ENCODE measurements around the gene PALLD. TPM values are rescaled to one million over a fixed set of nuclear protein-coding genes. Genes with fewer than 3 reads are reported as not detected.
"Not testable (repeated sequence)": the region's sequence is repeated elsewhere in the genome, so short reads cannot be mapped to it uniquely, and the experiment has no call there.

The PALLD gene
- 13.0 TPM for polyA plus RNA-seq (2012; ENCODE audit: insufficient read depth, insufficient read length)

- H3K4me3 ChIP-seq (ENCODE audit: low read length) = no peak within 1 kb of the TSS
- no peak for DNase-seq (ENCODE audit: low read depth, low spot score)
These were observed at the start of gene PALLD for GRCh38 chr4:168496834-168497233. PALLD (plus strand) TSS chr4:168497052.

- not testable (repeated sequence) for H3K4me3 ChIP-seq (ENCODE audit: low read length); DNase-seq (ENCODE audit: low read depth, low spot score)
These were observed 47.8 kb upstream of the PALLD start for GRCh38 chr4:168449063-168449462.

- no peak overlapping the region for H3K4me3 ChIP-seq (ENCODE audit: low read length)
- DNase-seq (ENCODE audit: low read depth, low spot score) = no peak
These were observed 47.0 kb upstream of the PALLD start for GRCh38 chr4:168449719-168450452.

- no peak overlapping the region for H3K4me3 ChIP-seq (ENCODE audit: low read length)
- no peak for DNase-seq (ENCODE audit: low read depth, low spot score)
These were observed 45.5 kb upstream of the PALLD start for GRCh38 chr4:168451331-168451730.

- no peak overlapping the region for H3K4me3 ChIP-seq (ENCODE audit: low read length)
- no peak for DNase-seq (ENCODE audit: low read depth, low spot score)
These were observed 45.0 kb upstream of the PALLD start for GRCh38 chr4:168451744-168452390.

- no peak overlapping the region for H3K4me3 ChIP-seq (ENCODE audit: low read length)
- peak; percentile 75 for DNase-seq (ENCODE audit: low read depth, low spot score)
These were observed 43.7 kb upstream of the PALLD start for GRCh38 chr4:168453146-168453545.

- DNase-seq (ENCODE audit: low read depth, low spot score); H3K4me3 ChIP-seq (ENCODE audit: low read length): not testable (repeated sequence)
These were observed 38.6 kb upstream of the PALLD start for GRCh38 chr4:168458256-168458655.

- no peak overlapping the region for H3K4me3 ChIP-seq (ENCODE audit: low read length)
These were observed 35.0 kb upstream of the PALLD start for GRCh38 chr4:168461821-168462220.

GRCh38 chr4:168472920-168473319, 23.9 kb upstream of the PALLD start:
- no peak for DNase-seq (ENCODE audit: low read depth, low spot score)
- no peak overlapping the region for H3K4me3 ChIP-seq (ENCODE audit: low read length)

More at GRCh38 chr4:168461821-168462220, 35.0 kb upstream of the PALLD start:
- DNase-seq (ENCODE audit: low read depth, low spot score) = no peak

- no peak overlapping the region for H3K4me3 ChIP-seq (ENCODE audit: low read length)
- no peak for DNase-seq (ENCODE audit: low read depth, low spot score)
These were observed 22.1 kb upstream of the PALLD start for GRCh38 chr4:168474660-168475320.

GRCh38 chr4:168475745-168476144, 21.1 kb upstream of the PALLD start:
- no peak overlapping the region for H3K4me3 ChIP-seq (ENCODE audit: low read length)
- no peak for DNase-seq (ENCODE audit: low read depth, low spot score)

GRCh38 chr4:168478868-168479267, 18.0 kb upstream of the PALLD start:
- no peak for DNase-seq (ENCODE audit: low read depth, low spot score)
- H3K4me3 ChIP-seq (ENCODE audit: low read length) = no peak overlapping the region

GRCh38 chr4:168480931-168481611, 15.8 kb upstream of the PALLD start:
- DNase-seq (ENCODE audit: low read depth, low spot score) = peak; percentile 85

GRCh38 chr4:168483811-168484210, 13.0 kb upstream of the PALLD start:
- no peak for DNase-seq (ENCODE audit: low read depth, low spot score)
- H3K4me3 ChIP-seq (ENCODE audit: low read length) = no peak overlapping the region

More at GRCh38 chr4:168480931-168481611, 15.8 kb upstream of the PALLD start:
- peak overlapping the region; percentile 73 for H3K4me3 ChIP-seq (ENCODE audit: low read length)

GRCh38 chr4:168484626-168485025, 12.2 kb upstream of the PALLD start:
- H3K4me3 ChIP-seq (ENCODE audit: low read length) = no peak overlapping the region
- no peak for DNase-seq (ENCODE audit: low read depth, low spot score)

- DNase-seq (ENCODE audit: low read depth, low spot score) = no peak
- H3K4me3 ChIP-seq (ENCODE audit: low read length) = no peak overlapping the region
These were observed 11.5 kb upstream of the PALLD start for GRCh38 chr4:168485156-168485910.

- DNase-seq (ENCODE audit: low read depth, low spot score) = no peak
These were observed 10.0 kb upstream of the PALLD start for GRCh38 chr4:168486912-168487281.

GRCh38 chr4:168487282-168488035, 9.4 kb upstream of the PALLD start:
- H3K4me3 ChIP-seq (ENCODE audit: low read length) = no peak overlapping the region
- no peak for DNase-seq (ENCODE audit: low read depth, low spot score)

More at GRCh38 chr4:168486912-168487281, 10.0 kb upstream of the PALLD start:
- no peak overlapping the region for H3K4me3 ChIP-seq (ENCODE audit: low read length)
